HUES6 (cell line): ENCODE measurements around the gene KLHL29.

Source experiments
- H3K27ac ChIP-seq: 2 replicates; pipeline ENCODE4 v1.7.0; 2013; ENCODE audit warnings: low read depth, mild to moderate bottlenecking, low read length, inconsistent platforms
- H3K27me3 ChIP-seq: 2 replicates; pipeline ENCODE4 v1.6.1; 2013; ENCODE audit warnings: low read length; ENCODE audit not compliant: control insufficient read depth, insufficient read depth
- H3K36me3 ChIP-seq: 2 replicates; pipeline ENCODE4 v1.6.1; 2013; ENCODE audit warnings: low read length; ENCODE audit not compliant: control insufficient read depth, insufficient read depth
- H3K4me1 ChIP-seq: 2 replicates; pipeline ENCODE4 v1.6.1; 2013; ENCODE audit warnings: low read length; ENCODE audit not compliant: control insufficient read depth, insufficient read depth
- H3K4me3 ChIP-seq: 2 replicates; pipeline ENCODE4 v1.5.1; 2013; ENCODE audit warnings: low read depth, low read length
- H3K9ac ChIP-seq: one replicate; pipeline ENCODE4 v1.6.1; 2013; ENCODE audit warnings: mild to moderate bottlenecking, low read length
- H3K9me3 ChIP-seq: 2 replicates; pipeline ENCODE4 v1.6.1; 2013; ENCODE audit warnings: low read depth, low read length; ENCODE audit not compliant: control insufficient read depth, insufficient read depth

The KLHL29 gene

DNA sequence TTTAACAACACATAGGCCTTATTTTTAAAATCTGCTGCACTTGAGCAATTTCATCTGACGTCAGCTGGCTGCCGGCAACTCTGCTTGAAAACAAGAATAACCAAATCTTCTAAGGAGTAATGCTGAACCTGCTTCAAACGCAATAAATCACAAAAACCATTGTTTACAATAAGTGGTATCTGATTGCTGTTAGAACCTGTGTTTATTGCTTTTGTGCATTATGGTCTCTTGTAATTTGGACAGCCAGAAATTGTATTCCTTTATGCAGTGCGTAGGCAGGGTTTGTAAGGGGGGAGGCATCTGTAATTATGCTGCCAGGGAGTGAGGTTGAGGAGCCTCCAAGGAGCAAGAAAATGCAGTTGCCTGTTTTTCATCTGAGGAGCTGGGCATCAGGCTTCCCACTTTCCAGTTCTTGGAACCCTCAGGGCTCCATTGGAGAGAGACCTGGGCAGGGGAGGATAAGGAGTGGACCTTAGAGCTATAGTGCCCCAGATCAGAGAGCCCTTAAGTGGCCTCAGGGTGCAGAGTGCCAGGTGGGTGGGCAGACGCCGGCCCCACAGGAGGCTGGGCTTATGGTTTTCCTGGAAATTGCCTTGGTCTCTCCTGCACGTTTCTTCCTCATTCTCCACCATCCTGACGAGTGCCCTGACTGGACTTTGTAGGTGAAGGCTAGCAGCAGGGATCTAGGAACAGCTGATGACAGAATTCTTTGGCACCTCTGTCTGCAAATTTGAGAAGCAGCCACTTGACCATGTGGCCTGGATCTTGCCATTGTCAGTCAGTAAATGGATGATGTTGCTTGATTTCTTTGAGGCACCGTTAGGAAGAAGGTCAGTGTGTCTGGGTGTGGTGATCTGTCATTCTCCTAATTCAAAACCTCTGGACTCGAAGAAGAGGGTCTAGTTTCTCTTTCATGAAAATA lies 129.2 kb downstream of the KLHL29 start:
- Histone ChIP-seq H3K27me3 (no peaks in the 10 kb centered on the region), H3K9ac (no peak overlapping the region), H3K4me3 (no peak overlapping the region)

DNA sequence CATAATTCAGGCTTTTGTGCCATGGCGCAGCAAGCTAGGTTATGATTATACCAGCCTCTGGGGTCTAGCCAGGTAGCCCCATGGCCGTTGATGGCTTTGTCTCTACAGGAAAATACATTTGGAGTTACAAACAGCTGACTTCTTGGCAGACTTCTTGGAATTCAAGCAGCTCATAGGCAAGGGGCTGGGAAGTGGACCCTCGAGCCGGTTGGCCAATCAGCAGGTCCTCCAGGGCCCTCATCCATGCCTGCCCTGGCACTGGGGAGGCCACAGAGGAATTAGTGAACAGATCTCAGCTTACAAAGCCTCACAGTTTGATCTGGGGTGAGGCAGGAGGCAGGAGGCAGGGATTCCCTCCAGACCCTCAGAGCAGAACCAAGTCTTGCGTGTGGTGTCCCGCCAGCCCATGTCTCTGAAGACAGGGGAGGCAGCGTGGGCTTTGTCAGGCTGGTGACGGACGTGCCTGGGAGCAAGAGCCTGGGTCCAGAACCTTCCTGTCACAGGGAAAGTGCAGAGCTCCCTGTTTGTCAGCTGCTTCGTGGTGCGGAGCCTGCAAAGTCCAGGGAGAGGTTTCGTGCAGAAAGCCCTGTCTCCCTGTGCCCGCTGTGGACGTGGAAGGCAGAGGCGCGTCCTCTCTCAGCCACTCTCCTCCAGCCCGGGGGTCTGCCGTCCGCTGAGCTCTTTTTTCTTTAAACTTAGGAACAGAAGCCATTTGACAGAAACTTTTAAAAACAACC lies 131.7 kb downstream of the KLHL29 start:
- H3K9me3 ChIP-seq = no peaks in the 10 kb centered on the region
- no peak overlapping the region for H3K27ac ChIP-seq
- H3K36me3 ChIP-seq = no peaks in the 10 kb centered on the region
- H3K27me3 ChIP-seq = no peaks in the 10 kb centered on the region
- H3K9ac ChIP-seq = no peak overlapping the region
- H3K4me3 ChIP-seq = no peak overlapping the region
- H3K4me1 ChIP-seq = peaks cover 9% of the 10 kb centered on the region

More for the DNA sequence above, 129.2 kb downstream of the KLHL29 start:
- H3K27ac ChIP-seq = no peak overlapping the region
- H3K36me3 ChIP-seq = no peaks in the 10 kb centered on the region
- H3K4me1 ChIP-seq = no peaks in the 10 kb centered on the region
- no peaks in the 10 kb centered on the region for H3K9me3 ChIP-seq

DNA sequence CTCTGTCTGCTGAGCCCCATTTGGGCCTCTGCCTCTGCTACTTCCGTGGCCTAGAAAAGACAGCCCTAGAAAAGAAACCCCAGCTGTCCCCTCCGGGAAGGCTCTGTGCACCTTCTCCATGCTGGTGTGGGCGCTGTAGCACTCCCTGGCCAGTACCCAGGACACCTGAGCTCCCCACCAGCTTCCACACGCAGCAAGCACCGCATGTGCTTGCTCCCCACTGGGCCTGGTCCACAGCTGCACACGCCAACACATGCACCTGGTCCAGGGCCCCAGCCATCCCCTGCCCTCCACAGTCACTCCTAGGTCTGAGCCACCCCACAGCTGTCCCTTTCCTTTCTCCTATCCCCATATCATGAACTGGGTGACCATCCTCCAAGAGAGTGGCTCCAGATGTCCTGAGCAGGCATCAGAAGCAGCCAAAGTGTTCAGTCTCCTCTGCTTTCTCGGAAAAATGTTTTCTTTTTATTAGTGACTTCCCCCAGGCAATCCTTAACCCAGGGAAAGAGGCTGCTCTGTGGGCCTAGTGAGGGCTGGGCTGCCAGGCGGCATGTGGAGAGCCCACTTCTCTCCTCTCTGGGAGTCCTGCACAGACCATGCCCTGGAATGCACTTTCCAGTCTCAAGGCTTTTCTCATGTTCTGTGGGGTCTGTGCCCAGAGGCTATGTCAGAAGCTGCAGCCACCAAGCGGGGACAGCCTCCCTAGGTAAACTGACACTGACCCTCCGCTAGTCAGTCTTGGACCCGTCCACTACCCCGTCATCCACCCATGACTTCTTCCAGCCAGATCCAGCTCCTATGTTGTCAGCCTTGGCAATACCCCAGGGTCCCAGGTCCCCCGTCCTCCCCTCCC lies 133.7 kb downstream of the KLHL29 start:
- Histone ChIP-seq H3K4me1 (peaks cover 17% of the 10 kb centered on the region), H3K9me3 (no peaks in the 10 kb centered on the region), H3K27me3 (no peaks in the 10 kb centered on the region), H3K36me3 (no peaks in the 10 kb centered on the region), H3K27ac (no peak overlapping the region), H3K4me3 (no peak overlapping the region), H3K9ac (no peak overlapping the region)

DNA sequence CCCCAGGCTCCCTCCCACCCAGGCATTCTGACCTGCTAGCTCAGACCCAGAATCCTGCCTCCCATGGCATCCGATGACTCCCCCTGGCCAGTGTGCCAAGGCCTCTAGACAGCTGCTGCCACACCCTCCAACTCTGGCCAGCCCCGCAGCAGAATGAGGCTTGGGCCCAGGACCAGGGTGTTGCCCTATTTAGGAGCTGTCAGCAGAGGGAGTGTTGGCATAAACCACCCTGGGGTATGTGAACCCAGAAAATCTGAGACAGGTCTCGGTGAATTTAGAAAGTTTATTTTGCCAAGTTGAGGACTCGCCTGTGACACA lies 134.3 kb downstream of the KLHL29 start:
- no peaks in the 10 kb centered on the region for H3K27me3 ChIP-seq
- H3K9ac ChIP-seq = no peak overlapping the region
- no peak overlapping the region for H3K27ac ChIP-seq
- no peak overlapping the region for H3K4me3 ChIP-seq
- H3K4me1 ChIP-seq = peaks cover 22% of the 10 kb centered on the region
- no peaks in the 10 kb centered on the region for H3K36me3 ChIP-seq
- no peaks in the 10 kb centered on the region for H3K9me3 ChIP-seq

DNA sequence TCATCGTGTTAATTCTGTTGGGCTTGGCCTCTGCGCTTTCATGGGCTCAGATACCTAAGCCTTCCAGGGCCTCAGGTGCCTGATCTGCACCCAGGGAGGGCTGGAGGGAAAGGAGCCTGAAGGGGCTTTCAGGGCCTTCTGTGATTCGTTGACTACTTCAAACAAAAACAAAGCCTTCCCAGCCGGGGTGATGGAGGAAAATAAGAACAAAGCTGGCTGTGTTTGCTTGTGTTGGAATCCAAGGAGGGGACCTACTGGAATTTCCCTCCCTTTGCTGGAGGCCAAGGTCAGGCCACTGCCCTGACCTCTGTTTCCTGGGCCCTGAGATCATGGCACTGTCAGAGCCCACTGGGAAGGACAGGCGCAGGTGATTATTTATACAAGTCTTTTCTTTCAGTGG lies 135.3 kb downstream of the KLHL29 start:
- Histone ChIP-seq H3K9ac (no peak overlapping the region), H3K27me3 (no peaks in the 10 kb centered on the region), H3K4me1 (peaks cover 26% of the 10 kb centered on the region)

GRCh38 chr2:23521060-23521459 lies 136.1 kb downstream of the KLHL29 start:
- Histone ChIP-seq H3K27ac (no peak overlapping the region), H3K27me3 (no peaks in the 10 kb centered on the region), H3K36me3 (no peaks in the 10 kb centered on the region), H3K4me1 (peaks cover 26% of the 10 kb centered on the region), H3K4me3 (no peak overlapping the region), H3K9ac (no peak overlapping the region), H3K9me3 (no peaks in the 10 kb centered on the region)

More for the DNA sequence above, 135.3 kb downstream of the KLHL29 start:
- Histone ChIP-seq H3K4me3 (no peak overlapping the region), H3K36me3 (no peaks in the 10 kb centered on the region), H3K9me3 (no peaks in the 10 kb centered on the region), H3K27ac (no peak overlapping the region)

- Histone ChIP-seq H3K9ac (no peak overlapping the region), H3K27ac (no peak overlapping the region), H3K27me3 (no peaks in the 10 kb centered on the region), H3K4me1 (peaks cover 26% of the 10 kb centered on the region), H3K4me3 (no peak overlapping the region), H3K9me3 (no peaks in the 10 kb centered on the region), H3K36me3 (no peaks in the 10 kb centered on the region)
These were observed 137.9 kb downstream of the KLHL29 start for GRCh38 chr2:23522726-23523372.

- peaks cover 26% of the 10 kb centered on the region for H3K4me1 ChIP-seq
- H3K36me3 ChIP-seq = no peaks in the 10 kb centered on the region
- no peaks in the 10 kb centered on the region for H3K9me3 ChIP-seq
- H3K9ac ChIP-seq = no peak overlapping the region
- H3K4me3 ChIP-seq = no peak overlapping the region
- no peaks in the 10 kb centered on the region for H3K27me3 ChIP-seq
- H3K27ac ChIP-seq = no peak overlapping the region
These were observed 138.6 kb downstream of the KLHL29 start for GRCh38 chr2:23523373-23524260.

GRCh38 chr2:23524261-23524706 lies 139.3 kb downstream of the KLHL29 start:
- no peaks in the 10 kb centered on the region for H3K27me3 ChIP-seq
- H3K4me3 ChIP-seq = no peak overlapping the region
- H3K4me1 ChIP-seq = peaks cover 26% of the 10 kb centered on the region
- no peak overlapping the region for H3K27ac ChIP-seq
- H3K9me3 ChIP-seq = no peaks in the 10 kb centered on the region
- H3K9ac ChIP-seq = no peak overlapping the region
- no peaks in the 10 kb centered on the region for H3K36me3 ChIP-seq
